HUES6 (cell line): Measurements from ENCODE around the gene DDC.
"Not testable (repeated sequence)": the region's sequence is repeated elsewhere in the genome, so short reads cannot be mapped to it uniquely, and the experiment has no call there.

ENCODE experiments used
- H3K27ac ChIP-seq: 2 replicates; pipeline ENCODE4 v1.7.0; 2013; ENCODE audit warnings: low read depth, mild to moderate bottlenecking, low read length, inconsistent platforms
- H3K27me3 ChIP-seq: 2 replicates; pipeline ENCODE4 v1.6.1; 2013; ENCODE audit warnings: low read length; ENCODE audit not compliant: control insufficient read depth, insufficient read depth
- H3K36me3 ChIP-seq: 2 replicates; pipeline ENCODE4 v1.6.1; 2013; ENCODE audit warnings: low read length; ENCODE audit not compliant: control insufficient read depth, insufficient read depth
- H3K4me1 ChIP-seq: 2 replicates; pipeline ENCODE4 v1.6.1; 2013; ENCODE audit warnings: low read length; ENCODE audit not compliant: control insufficient read depth, insufficient read depth
- H3K4me3 ChIP-seq: 2 replicates; pipeline ENCODE4 v1.5.1; 2013; ENCODE audit warnings: low read depth, low read length
- H3K9ac ChIP-seq: one replicate; pipeline ENCODE4 v1.6.1; 2013; ENCODE audit warnings: mild to moderate bottlenecking, low read length
- H3K9me3 ChIP-seq: 2 replicates; pipeline ENCODE4 v1.6.1; 2013; ENCODE audit warnings: low read depth, low read length; ENCODE audit not compliant: control insufficient read depth, insufficient read depth

DDC gene

GRCh38 chr7:50552921-50553320 lies 12.3 kb downstream of the DDC start:
- no peaks in the 10 kb centered on the region for H3K36me3 ChIP-seq
- no peaks in the 10 kb centered on the region for H3K27me3 ChIP-seq

GRCh38 chr7:50552139-50552538 lies 13.1 kb downstream of the DDC start:
- no peaks in the 10 kb centered on the region for H3K9me3 ChIP-seq
- H3K27ac ChIP-seq, result no peak overlapping the region
- H3K36me3 ChIP-seq, result no peaks in the 10 kb centered on the region
- no peaks in the 10 kb centered on the region for H3K27me3 ChIP-seq
- H3K9ac ChIP-seq, result no peak overlapping the region
- H3K4me1 ChIP-seq, result no peaks in the 10 kb centered on the region
- H3K4me3 ChIP-seq, result no peak overlapping the region

More at GRCh38 chr7:50552921-50553320, 12.3 kb downstream of the DDC start:
- Histone ChIP-seq H3K4me3 (no peak overlapping the region), H3K9me3 (no peaks in the 10 kb centered on the region), H3K9ac (no peak overlapping the region), H3K4me1 (no peaks in the 10 kb centered on the region), H3K27ac (no peak overlapping the region)

GRCh38 chr7:50545613-50546012 lies 19.6 kb downstream of the DDC start:
- H3K27me3 ChIP-seq, H3K4me3 ChIP-seq, H3K27ac ChIP-seq, H3K36me3 ChIP-seq, H3K9me3 ChIP-seq, H3K9ac ChIP-seq, H3K4me1 ChIP-seq: not testable (repeated sequence)

- H3K4me1 ChIP-seq, result no peaks in the 10 kb centered on the region
- H3K27ac ChIP-seq, result no peak overlapping the region
- H3K36me3 ChIP-seq, result no peaks in the 10 kb centered on the region
- H3K9ac ChIP-seq, result no peak overlapping the region
- H3K9me3 ChIP-seq, result no peaks in the 10 kb centered on the region
- H3K27me3 ChIP-seq, result no peaks in the 10 kb centered on the region
- no peak overlapping the region for H3K4me3 ChIP-seq
Measured at GRCh38 chr7:50544992-50545391, 20.2 kb downstream of the DDC start.

- H3K4me1 ChIP-seq, result no peaks in the 10 kb centered on the region
- H3K36me3 ChIP-seq, result no peaks in the 10 kb centered on the region
- no peak overlapping the region for H3K9ac ChIP-seq
- no peak overlapping the region for H3K4me3 ChIP-seq
- no peaks in the 10 kb centered on the region for H3K27me3 ChIP-seq
- H3K27ac ChIP-seq, result no peak overlapping the region
- no peaks in the 10 kb centered on the region for H3K9me3 ChIP-seq
Measured at GRCh38 chr7:50543776-50544442, 21.3 kb downstream of the DDC start.

GRCh38 chr7:50542132-50542531 lies 23.1 kb downstream of the DDC start:
- H3K27ac ChIP-seq, result no peak overlapping the region
- H3K36me3 ChIP-seq, result no peaks in the 10 kb centered on the region
- H3K9ac ChIP-seq, result no peak overlapping the region
- no peaks in the 10 kb centered on the region for H3K9me3 ChIP-seq
- no peak overlapping the region for H3K4me3 ChIP-seq
- H3K27me3 ChIP-seq, result no peaks in the 10 kb centered on the region
- H3K4me1 ChIP-seq, result no peaks in the 10 kb centered on the region

GRCh38 chr7:50540785-50541579 lies 24.2 kb downstream of the DDC start:
- no peaks in the 10 kb centered on the region for H3K9me3 ChIP-seq

GRCh38 chr7:50539725-50540124 lies 25.5 kb downstream of the DDC start:
- H3K9me3 ChIP-seq, result no peaks in the 10 kb centered on the region
- H3K4me1 ChIP-seq, result peaks cover 2% of the 10 kb centered on the region; the same call in 1 of the 2 replicates
- H3K27me3 ChIP-seq, result no peaks in the 10 kb centered on the region
- no peak overlapping the region for H3K27ac ChIP-seq
- no peak overlapping the region for H3K4me3 ChIP-seq
- no peak overlapping the region for H3K9ac ChIP-seq
- H3K36me3 ChIP-seq, result no peaks in the 10 kb centered on the region

More at GRCh38 chr7:50540785-50541579, 24.2 kb downstream of the DDC start:
- no peaks in the 10 kb centered on the region for H3K4me1 ChIP-seq
- H3K4me3 ChIP-seq, result no peak overlapping the region
- H3K27ac ChIP-seq, result no peak overlapping the region
- no peak overlapping the region for H3K9ac ChIP-seq
- H3K27me3 ChIP-seq, result no peaks in the 10 kb centered on the region
- H3K36me3 ChIP-seq, result no peaks in the 10 kb centered on the region

- Histone ChIP-seq H3K9me3 (0 out of 2 replicates have a peak, but pooled peaks cover 3% of the 10 kb centered on the region), H3K36me3 (no peaks in the 10 kb centered on the region), H3K4me3 (no peak overlapping the region), H3K27ac (no peak overlapping the region), H3K9ac (no peak overlapping the region), H3K4me1 (peaks cover 4% of the 10 kb centered on the region; the same call in 1 of the 2 replicates), H3K27me3 (no peaks in the 10 kb centered on the region)
Measured at GRCh38 chr7:50538478-50538877, 26.7 kb downstream of the DDC start.

- H3K36me3 ChIP-seq, result no peaks in the 10 kb centered on the region
- no peaks in the 10 kb centered on the region for H3K27me3 ChIP-seq
- 0 out of 2 replicates have a peak, but pooled peaks cover 3% of the 10 kb centered on the region for H3K9me3 ChIP-seq
- no peak overlapping the region for H3K9ac ChIP-seq
- no peak overlapping the region for H3K27ac ChIP-seq
- no peak overlapping the region for H3K4me3 ChIP-seq
- peaks cover 4% of the 10 kb centered on the region; the same call in 1 of the 2 replicates for H3K4me1 ChIP-seq
Measured at GRCh38 chr7:50537417-50537816, 27.8 kb downstream of the DDC start.

- H3K4me3 ChIP-seq, H3K9me3 ChIP-seq, H3K36me3 ChIP-seq, H3K27me3 ChIP-seq, H3K9ac ChIP-seq, H3K27ac ChIP-seq: not testable (repeated sequence)
- peaks cover 20% of the 10 kb centered on the region for H3K4me1 ChIP-seq
Measured at GRCh38 chr7:50535291-50535711, 29.9 kb downstream of the DDC start.
